GM10847 (cell line): ENCODE measurements around the gene SPATA16.

Experiments used
- POLR2A ChIP-seq: IDR thresholded peaks from 2 replicates; pipeline ENCODE4 v1.6.1; 2011; ENCODE audit not compliant: insufficient read length; ENCODE audit errors: extremely low read depth

The SPATA16 gene

DNA sequence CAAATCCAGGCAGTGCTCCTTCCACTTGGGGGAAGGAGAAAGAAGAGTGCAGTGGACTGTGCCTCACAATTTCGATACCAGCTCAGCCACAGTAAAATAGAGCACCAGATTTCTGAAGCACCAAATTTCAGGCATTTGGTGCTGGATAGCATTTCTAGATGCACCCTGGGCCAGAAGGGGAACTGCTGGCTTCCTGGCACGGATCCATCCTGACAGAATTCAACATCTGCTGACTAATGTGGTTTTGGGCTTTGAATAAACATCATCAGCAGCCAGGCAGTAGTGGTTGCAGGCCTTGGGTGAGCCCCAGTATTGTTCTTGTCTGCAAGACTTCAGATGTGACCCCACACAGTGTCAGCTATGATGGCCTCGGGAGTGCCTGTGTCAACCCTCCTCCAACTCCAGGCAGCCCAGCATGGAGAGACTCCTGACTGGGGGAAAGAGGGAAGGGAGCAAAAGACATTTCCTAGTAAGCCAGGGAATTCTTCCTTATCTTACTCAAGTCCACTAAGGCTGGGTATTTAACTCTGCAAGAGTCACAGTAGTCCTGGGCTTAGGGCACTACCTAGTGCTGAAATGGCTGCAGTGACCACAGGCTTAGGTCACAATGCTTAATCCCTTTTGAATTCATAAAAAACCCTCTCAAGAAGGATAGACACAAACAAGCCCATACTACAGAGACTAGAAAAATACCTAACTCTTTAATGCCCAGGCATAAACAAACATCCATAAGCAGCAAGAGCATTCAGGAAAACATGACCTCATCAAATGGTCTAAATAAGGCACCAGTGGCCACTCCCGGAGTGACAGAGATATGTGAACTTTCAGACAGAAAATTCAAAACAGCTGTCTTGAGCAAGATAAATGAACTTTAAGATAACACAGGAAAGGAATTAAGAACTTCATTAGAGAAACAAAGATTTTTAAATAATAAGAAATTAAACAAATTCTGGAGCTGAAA is 74.7 kb downstream of the SPATA16 start:
- no peak for TF ChIP-seq POLR2A

GRCh38 chr3:173065543-173065981 is 75.5 kb downstream of the SPATA16 start:
- no peak for TF ChIP-seq POLR2A

- no peak for TF ChIP-seq POLR2A
Measured at GRCh38 chr3:173064631-173065030, 76.4 kb downstream of the SPATA16 start.

DNA sequence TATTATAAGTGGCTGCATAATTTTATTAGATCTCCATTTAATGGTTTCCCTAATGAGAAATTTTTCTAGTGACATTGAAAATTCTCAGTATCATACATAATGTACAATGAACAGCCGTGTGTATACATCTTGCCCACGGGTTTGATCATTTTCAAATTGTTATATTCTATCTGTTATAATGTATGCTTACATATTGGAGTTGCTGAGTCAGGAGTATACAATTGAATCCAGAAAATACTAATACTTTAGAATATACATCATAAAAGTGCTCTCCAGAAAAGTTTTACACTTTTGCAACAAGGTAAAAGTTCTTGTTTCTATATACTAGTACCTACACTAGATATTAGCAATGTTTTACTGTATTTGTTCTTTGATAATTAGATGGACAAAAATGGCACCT is 82.8 kb downstream of the SPATA16 start:
- no peak for TF ChIP-seq POLR2A

- TF ChIP-seq POLR2A, result no peak
Measured at GRCh38 chr3:173055228-173055933, 85.7 kb downstream of the SPATA16 start.

DNA sequence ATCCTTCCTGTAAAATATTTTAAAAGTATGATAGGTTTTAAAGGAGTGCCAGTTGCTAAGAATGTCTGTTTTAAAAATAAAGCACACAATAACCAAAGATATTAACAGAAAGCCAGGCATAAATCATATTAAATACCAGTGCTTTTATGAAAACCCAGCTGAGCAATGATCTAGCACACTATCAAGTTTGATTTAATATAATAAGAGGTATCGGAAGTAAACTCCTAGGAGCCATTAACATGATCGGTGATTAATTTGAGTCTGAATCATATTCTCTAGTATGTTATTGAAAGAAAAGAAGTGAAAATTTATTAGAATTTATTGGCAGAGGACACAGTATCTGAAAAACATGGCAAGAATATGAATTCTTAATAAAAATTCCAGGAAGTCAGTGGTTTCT is 91.7 kb downstream of the SPATA16 start:
- no peak for TF ChIP-seq POLR2A

DNA sequence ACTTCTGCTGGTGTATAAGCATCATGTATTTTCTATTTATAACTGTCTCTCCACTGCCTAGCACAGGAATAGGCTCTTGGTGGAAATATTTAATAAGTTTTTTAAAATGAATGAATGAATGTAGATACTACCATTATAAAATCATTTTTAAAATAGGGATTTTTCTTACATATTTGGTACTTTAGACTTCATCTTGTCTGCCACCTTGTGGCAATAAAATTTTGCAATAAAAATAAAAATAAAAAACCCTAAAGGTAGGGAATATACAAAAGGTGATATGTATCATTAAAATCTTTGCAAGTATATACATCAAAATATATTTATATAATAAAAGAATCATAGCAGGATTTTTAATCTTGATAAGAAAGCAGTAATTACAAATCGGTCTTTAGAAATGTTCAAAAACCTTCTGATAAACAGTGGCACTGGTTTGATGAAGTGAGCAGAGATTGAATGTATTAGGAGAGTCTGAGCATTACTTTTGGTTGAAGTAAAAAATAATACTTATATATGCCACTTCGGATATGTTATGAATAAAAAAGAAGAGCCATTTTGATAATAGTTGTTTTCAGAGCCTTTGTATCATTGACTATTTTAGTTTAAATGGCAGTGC is 95.2 kb downstream of the SPATA16 start:
- TF ChIP-seq POLR2A, result no peak

DNA sequence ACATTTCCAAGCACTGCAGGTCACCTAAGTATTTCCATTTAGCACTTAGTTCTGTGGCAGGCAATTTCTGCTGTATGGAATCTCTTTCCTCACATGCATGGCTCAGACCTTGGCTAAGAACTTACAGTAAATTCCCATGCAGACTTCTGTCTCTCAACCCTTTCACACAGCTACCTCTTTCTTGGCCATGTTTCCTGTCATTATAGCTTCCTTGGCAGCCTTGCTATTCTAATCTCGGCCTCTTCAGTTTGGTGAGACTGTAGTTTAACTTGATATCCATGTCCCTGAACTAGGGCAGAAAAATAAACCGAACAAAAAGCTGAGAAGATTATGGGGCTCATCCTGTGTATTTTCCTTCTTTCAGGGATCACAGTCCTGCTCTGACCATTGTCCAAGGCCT is 96.0 kb downstream of the SPATA16 start:
- TF ChIP-seq POLR2A, result no peak

GRCh38 chr3:173043757-173044156 is 97.3 kb downstream of the SPATA16 start:
- no peak for TF ChIP-seq POLR2A

GRCh38 chr3:173038484-173038871 is 102.6 kb downstream of the SPATA16 start:
- TF ChIP-seq POLR2A, result no peak

- TF ChIP-seq POLR2A, result no peak
Measured at GRCh38 chr3:173037840-173038483, 103.1 kb downstream of the SPATA16 start.

GRCh38 chr3:173030273-173030672 is 110.8 kb downstream of the SPATA16 start:
- TF ChIP-seq POLR2A, result no peak

GRCh38 chr3:173028351-173028750 is 112.7 kb downstream of the SPATA16 start:
- no peak for TF ChIP-seq POLR2A

DNA sequence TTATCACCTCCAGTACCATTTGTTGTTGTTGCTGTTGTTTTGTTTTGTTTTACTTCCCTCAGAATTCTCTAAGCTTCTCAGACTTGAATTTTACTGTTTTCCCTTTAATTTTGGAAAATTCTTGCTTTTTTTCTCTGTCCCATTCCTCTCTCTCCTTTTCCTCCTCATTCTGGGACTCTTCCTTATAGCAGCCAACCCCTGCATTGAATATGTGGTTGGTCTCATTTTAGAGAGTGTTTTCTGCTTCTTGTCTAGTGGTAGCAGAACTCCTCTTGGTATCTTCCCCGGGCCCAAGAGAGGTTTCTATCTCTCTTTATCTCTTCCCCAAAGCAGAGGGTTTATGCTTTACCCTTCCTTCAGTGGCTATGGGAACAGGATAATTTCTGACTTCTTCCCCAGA is 113.6 kb downstream of the SPATA16 start:
- TF ChIP-seq POLR2A, result no peak

DNA sequence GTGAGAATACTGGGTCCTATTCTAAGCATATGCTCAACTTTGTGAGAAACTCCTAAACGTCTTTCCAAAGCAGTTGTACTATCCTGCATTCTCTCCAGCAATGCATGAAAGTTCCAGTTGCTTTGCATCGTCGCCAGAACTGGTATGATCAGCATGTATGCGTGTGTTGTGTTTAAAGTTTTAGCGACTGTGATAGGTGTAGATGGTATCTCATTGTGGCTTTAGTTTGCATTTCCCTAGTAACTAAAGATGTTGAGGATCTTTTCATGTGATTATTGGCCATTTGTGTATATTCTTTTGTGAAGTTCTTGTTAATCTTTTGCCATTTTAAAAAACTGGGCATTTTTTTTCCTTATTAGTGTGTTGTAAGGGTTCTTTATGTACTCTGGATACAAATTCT is 115.1 kb downstream of the SPATA16 start:
- no peak for TF ChIP-seq POLR2A
